SK-N-SH treated with all-trans-retinoic acid at 6 μM for 48 hours (cell line): ENCODE results near the gene PAK5.

Experiments used
- BACH2 ChIP-seq: fragments of 250-450 bp; sonication (Bioruptor Pico); IDR thresholded peaks from 2 replicates; pipeline ENCODE4 v1.9.0; 2021; ENCODE audit warnings: mild to moderate bottlenecking, borderline replicate concordance
- PPARA ChIP-seq: fragments of 250-450 bp; sonication (Bioruptor Pico); IDR thresholded peaks from 2 replicates; pipeline ENCODE4 v1.5.0; 2020; ENCODE audit warnings: mild to moderate bottlenecking, borderline replicate concordance
- SNAI2 ChIP-seq: fragments of 250-450 bp; sonication (Bioruptor Pico); IDR thresholded peaks from 2 replicates; pipeline ENCODE4 v1.5.0; 2020; ENCODE audit warnings: mild to moderate bottlenecking, moderate library complexity
- TOX ChIP-seq: fragments of 250-450 bp; sonication (Bioruptor Pico); IDR thresholded peaks from 2 replicates; pipeline ENCODE4 v1.8.0; 2021; ENCODE audit warnings: mild to moderate bottlenecking, moderate library complexity, borderline replicate concordance
- ZNF8 ChIP-seq: fragments of 450-650 bp; formaldehyde crosslinking; IDR thresholded peaks from 2 replicates; pipeline ENCODE4 v1.5.0; 2020; ENCODE audit warnings: mild to moderate bottlenecking, moderate library complexity

GRCh38 chr20:9660236-9660868 is 178.5 kb downstream of the PAK5 start:
- TF ChIP-seq BACH2 (CRISPR knock-in tag) (no peak), PPARA (CRISPR knock-in tag) (no peak), ZNF8 (CRISPR knock-in tag) (no peak), SNAI2 (CRISPR knock-in tag) (peak; percentile 73; the same call in 1 of the 2 replicates), TOX (CRISPR knock-in tag) (no peak)
